CD4-positive, alpha-beta T cell (primary cell): ENCODE data around the gene ADCY2. TPM values are rescaled to one million over a fixed set of nuclear protein-coding genes. Genes with fewer than 3 reads are reported as not detected.

ENCODE experiments used
- ATAC-seq: fragments of 200-7000 bp; cut with Tn5 transposase; one replicate; pipeline ENCODE4 v1.10.0; 2022; ENCODE audit warnings: mild to moderate bottlenecking; ENCODE audit not compliant: poor library complexity
- CTCF ChIA-PET: fragments of 350-600 bp; sonication (Branson Sonifier 250); formaldehyde crosslinking; loops from one replicate; lab custom pipeline; 2021; ENCODE audit warnings: antibody characterized with exemption, inconsistent platforms; lab: Charles Lee
- POLR2A ChIA-PET: fragments of 350-600 bp; sonication (Branson Sonifier 250); formaldehyde crosslinking; loops from one replicate; lab custom pipeline; 2021; ENCODE audit warnings: antibody characterized with exemption, inconsistent platforms; lab: Charles Lee
- DNase-seq, 14 experiments: peaks; one replicate each; pipeline ENCODE4 v3.0.0-alpha.2; 2013 to 2020; ENCODE audit warnings: mixed read lengths in 2 of 14
- H3K27ac ChIP-seq, 2 donors: one replicate each; pipeline versions ENCODE4 v1.5.1 to v1.7.0; 2013; ENCODE audit warnings: low read length in 2 of 2, low read depth in 1 of 2, mild to moderate bottlenecking in 1 of 2
- H3K27me3 ChIP-seq, 2 experiments: 1 replicate in 1 of 2; 2 replicates in 1 of 2; pipeline versions ENCODE4 v1.6.1 to v1.7.0; 2013; ENCODE audit warnings: low read length in 2 of 2, control low read depth in 1 of 2, mild to moderate bottlenecking in 1 of 2, moderate library complexity in 1 of 2; ENCODE audit not compliant: insufficient read depth in 2 of 2, control insufficient read depth in 1 of 2
- H3K36me3 ChIP-seq: one replicate; pipeline ENCODE4 v1.6.1; 2013; ENCODE audit warnings: low read length, control low read depth; ENCODE audit not compliant: insufficient read depth
- H3K4me1 ChIP-seq: one replicate; pipeline ENCODE4 v1.6.1; 2013; ENCODE audit warnings: low read length, control low read depth; ENCODE audit not compliant: insufficient read depth
- H3K4me3 ChIP-seq: one replicate; pipeline ENCODE4 v1.5.1; 2013; ENCODE audit warnings: mild to moderate bottlenecking, low read length, moderate library complexity
- H3K9me3 ChIP-seq, 2 experiments: 1 replicate in 1 of 2; 2 replicates in 1 of 2; pipeline versions ENCODE4 v1.6.1 to v1.7.0; 2013; ENCODE audit warnings: low read length in 2 of 2, mild to moderate bottlenecking in 2 of 2, control low read depth in 1 of 2, moderate library complexity in 1 of 2; ENCODE audit not compliant: control insufficient read depth in 1 of 2, insufficient read depth in 1 of 2
- H3K27ac Mint-ChIP-seq: one replicate; pipeline ENCODE4 v1.8.0; 2020; ENCODE audit warnings: mixed read lengths
- H3K27me3 Mint-ChIP-seq: one replicate; pipeline ENCODE4 v1.8.0; 2021; ENCODE audit warnings: mixed read lengths
- H3K36me3 Mint-ChIP-seq: one replicate; pipeline ENCODE4 v1.8.0; 2021; ENCODE audit warnings: low read depth, mixed read lengths
- H3K4me1 Mint-ChIP-seq: one replicate; pipeline ENCODE4 v1.8.0; 2021; ENCODE audit warnings: low read depth, mixed read lengths
- H3K4me3 Mint-ChIP-seq: one replicate; pipeline ENCODE4 v1.8.0; 2020; ENCODE audit warnings: mild to moderate bottlenecking, mixed read lengths
- H3K9me3 Mint-ChIP-seq: one replicate; pipeline ENCODE4 v1.8.0; 2020; ENCODE audit warnings: mixed read lengths
- intact Hi-C, 2 experiments: fragments of 100-400 bp; cut with DNase I in 1 of 2; cut with micrococcal nuclease in 1 of 2; formaldehyde crosslinking; loops; one replicate each; pipeline versions ENCODE4 v1.15.1 to v1.9.0; 2023 to 2025; cut with DNase I, micrococcal nuclease
- total RNA-seq, 174 experiments: library from RNA in 2 of 174; stranded (reverse) in 2 of 174; gene quantifications; one replicate each; pipeline ENCODE4 v1.2.3 and lab custom pipeline; 2021 to 2026
- TF ChIP-seq, protein P1 (sequence below): fragments of 200-600 bp; IDR thresholded peaks from one replicate; pipeline ENCODE4 v1.8.0; 2022; ENCODE audit warnings: antibody characterized with exemption, mild to moderate bottlenecking

Gene ADCY2
- total RNA-seq, 2 experiments from 2014 or later: not detected

DNA sequence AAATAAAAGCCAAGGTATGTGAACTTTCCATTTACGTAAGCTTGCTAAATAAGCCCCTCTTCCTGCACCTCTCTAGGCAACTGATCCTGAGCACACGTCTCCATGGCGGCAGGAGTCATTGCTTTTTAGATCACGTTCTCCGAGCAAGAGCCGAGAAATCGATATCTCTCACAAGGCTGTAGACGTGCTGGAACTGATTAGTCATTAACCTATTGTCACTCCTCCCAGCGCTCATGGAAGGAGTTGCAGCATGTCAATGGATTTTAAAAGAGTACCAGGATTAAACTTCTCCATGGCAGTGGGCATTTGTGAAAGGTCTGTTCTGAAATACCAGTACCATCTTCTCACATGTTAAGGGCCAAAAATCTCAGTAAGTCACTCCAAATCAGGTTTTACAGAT lies 4.7 kb upstream of the ADCY2 start:
- Mint-ChIP-seq H3K27me3 (peaks cover 27% of the 10 kb centered on the region), H3K9me3 (no peaks in the 10 kb centered on the region), H3K4me1 (no peaks in the 10 kb centered on the region), H3K36me3 (no peaks in the 10 kb centered on the region), H3K4me3 (no peak overlapping the region), H3K27ac (no peak overlapping the region)
- ChIA-PET CTCF (no interaction called here), POLR2A (no interaction called here)
- DNase-seq (no peak), ATAC-seq (no peak)
- intact Hi-C loops: no loop called here
- Histone ChIP-seq H3K27ac (no peak overlapping the region), H3K9me3 (peaks cover 0 to 15% of the 10 kb centered on the region in 2 experiments), H3K4me3 (no peak overlapping the region), H3K4me1 (no peaks in the 10 kb centered on the region), H3K36me3 (no peaks in the 10 kb centered on the region), H3K27me3 (peaks cover 17 to 26% of the 10 kb centered on the region in 2 experiments)
- TF ChIP-seq, protein P1, sequence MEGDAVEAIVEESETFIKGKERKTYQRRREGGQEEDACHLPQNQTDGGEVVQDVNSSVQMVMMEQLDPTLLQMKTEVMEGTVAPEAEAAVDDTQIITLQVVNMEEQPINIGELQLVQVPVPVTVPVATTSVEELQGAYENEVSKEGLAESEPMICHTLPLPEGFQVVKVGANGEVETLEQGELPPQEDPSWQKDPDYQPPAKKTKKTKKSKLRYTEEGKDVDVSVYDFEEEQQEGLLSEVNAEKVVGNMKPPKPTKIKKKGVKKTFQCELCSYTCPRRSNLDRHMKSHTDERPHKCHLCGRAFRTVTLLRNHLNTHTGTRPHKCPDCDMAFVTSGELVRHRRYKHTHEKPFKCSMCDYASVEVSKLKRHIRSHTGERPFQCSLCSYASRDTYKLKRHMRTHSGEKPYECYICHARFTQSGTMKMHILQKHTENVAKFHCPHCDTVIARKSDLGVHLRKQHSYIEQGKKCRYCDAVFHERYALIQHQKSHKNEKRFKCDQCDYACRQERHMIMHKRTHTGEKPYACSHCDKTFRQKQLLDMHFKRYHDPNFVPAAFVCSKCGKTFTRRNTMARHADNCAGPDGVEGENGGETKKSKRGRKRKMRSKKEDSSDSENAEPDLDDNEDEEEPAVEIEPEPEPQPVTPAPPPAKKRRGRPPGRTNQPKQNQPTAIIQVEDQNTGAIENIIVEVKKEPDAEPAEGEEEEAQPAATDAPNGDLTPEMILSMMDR: no peak

DNA sequence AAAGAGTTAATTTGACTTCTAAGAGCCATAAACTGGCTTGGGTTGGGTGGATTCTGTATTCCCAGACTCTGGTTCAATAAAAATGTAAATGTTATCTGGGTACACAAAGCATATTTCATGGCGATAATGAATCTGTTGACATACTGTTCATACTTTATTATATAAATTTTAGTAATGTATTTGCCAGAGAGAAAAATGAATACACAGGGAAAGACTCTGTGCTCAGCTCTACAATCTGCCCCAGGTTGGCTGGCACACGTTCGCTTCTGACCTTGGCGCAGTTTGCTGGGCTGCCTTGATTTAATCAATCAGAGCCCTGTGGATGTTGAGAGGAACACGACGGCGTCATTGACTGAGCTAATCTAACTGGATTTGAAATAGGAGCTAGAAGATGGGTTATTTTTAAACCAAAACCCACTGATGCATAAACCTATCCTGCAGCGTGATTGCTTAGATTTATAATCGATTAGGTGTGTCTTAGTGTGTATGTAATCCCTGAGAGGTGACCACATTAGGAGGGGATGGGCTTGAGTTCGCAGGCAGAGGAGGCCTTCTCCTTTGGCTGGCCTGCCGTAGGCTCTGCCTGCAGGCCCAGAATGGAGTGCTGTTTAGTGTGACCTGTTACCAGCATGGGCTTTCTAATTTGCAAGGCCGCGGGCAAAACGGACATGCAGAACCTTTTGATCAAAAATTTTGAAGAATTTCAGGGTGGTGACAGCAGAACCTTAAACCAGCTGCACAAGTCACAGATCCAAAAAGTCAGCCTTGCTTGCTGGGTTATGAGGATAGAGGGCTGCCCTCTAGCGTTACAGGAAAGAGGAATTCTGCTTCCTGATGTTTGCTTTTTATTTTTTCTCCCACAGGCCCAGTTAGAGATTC lies 3.9 kb upstream of the ADCY2 start:
- Histone ChIP-seq H3K4me3 (no peak overlapping the region), H3K27me3 (peaks cover 22 to 31% of the 10 kb centered on the region in 2 experiments), H3K4me1 (no peaks in the 10 kb centered on the region), H3K9me3 (peaks cover 0 to 19% of the 10 kb centered on the region in 2 experiments), H3K27ac (no peak overlapping the region), H3K36me3 (no peaks in the 10 kb centered on the region)
- H3K27me3 Mint-ChIP-seq: peaks cover 33% of the 10 kb centered on the region
- no peak overlapping the region for H3K4me3 Mint-ChIP-seq
- ChIA-PET POLR2A (no interaction called here), CTCF (no interaction called here)
- no peaks in the 10 kb centered on the region for H3K36me3 Mint-ChIP-seq
- ATAC-seq: no peak
- DNase-seq: no peak
- TF ChIP-seq, protein P1: no peak
- no peak overlapping the region for H3K27ac Mint-ChIP-seq
- intact Hi-C loops: no loop called here
- peaks cover 5% of the 10 kb centered on the region for H3K4me1 Mint-ChIP-seq
- H3K9me3 Mint-ChIP-seq: no peaks in the 10 kb centered on the region

GRCh38 chr5:7392693-7393024 lies 3.3 kb upstream of the ADCY2 start:
- Mint-ChIP-seq H3K4me3 (no peak overlapping the region), H3K27me3 (peaks cover 39% of the 10 kb centered on the region), H3K4me1 (peaks cover 6% of the 10 kb centered on the region), H3K9me3 (no peaks in the 10 kb centered on the region), H3K36me3 (no peaks in the 10 kb centered on the region), H3K27ac (no peak overlapping the region)
- Histone ChIP-seq H3K27ac (no peak overlapping the region), H3K27me3 (peaks cover 26 to 37% of the 10 kb centered on the region in 2 experiments), H3K4me1 (no peaks in the 10 kb centered on the region), H3K9me3 (peaks cover 0 to 19% of the 10 kb centered on the region in 2 experiments), H3K36me3 (no peaks in the 10 kb centered on the region), H3K4me3 (no peak overlapping the region)
- ChIA-PET POLR2A (no interaction called here), CTCF (no interaction called here)
- ATAC-seq (no peak), DNase-seq (no peak)
- TF ChIP-seq, protein P1: no peak
- intact Hi-C loops: no loop called here
